ENCODE measurements around the gene IL2RG.

The IL2RG gene
- total RNA-seq = 1.5 to 12.8 (median 5.0) reads per million in 18 experiments

DNA sequence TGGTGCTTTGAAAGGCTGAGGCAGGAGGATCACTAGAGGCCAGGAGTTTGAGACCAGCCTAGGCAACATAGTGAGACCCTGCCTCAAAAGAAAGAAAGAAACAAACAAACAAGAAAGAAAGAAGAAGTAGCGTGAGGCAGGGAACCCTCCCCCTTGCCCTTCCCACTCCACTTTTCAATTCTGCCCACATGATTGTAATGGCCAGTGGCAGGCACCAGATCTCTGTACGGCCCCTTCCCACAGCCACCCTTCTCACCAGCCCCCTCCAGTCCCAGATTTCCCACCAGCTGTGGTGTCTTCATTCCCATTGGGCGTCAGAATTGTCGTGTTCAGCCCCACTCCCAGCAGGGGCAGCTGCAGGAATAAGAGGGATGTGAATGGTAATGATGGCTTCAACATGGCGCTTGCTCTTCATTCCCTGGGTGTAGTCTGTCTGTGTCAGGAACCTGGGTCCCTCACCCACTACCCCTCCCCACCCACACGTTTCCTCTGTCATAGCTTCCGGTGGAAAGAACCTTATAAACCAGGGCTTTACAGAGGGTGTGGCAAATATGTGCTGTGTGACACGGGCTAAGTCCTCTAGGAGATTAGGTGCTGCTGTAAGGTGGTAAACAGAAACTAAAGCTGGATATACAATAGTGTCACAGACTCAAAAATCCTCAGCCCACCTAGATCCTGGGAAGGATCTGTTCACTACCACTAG is at the start of gene IL2RG:
Gene IL2RG, minus strand, starts transcription at position 437 of the 703 bp plus-strand sequence. Its CDS starts 38 bp downstream, at position 399.
- DNase-seq = peak; percentile 56 to 69

DNA sequence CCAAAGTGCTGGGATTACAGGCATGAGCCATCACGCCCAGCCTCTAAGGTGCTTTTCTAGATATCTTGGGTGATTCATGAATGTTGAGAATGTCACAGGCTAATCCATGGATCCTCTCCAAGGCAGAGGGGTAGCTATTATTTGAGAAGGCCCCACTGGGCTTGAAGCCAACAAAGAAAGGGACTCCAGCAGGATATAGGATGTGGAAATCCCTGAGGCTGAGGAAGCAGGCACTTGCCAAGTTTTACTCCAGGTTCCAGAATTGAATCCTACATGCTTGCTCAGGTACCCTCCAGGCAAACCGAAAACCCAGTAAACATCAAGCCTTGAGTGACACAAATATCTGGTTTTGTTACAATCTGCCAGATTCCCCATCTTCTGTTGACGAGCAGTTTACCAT is 49.1 kb upstream of the IL2RG start:
- DNase-seq = no peak

DNA sequence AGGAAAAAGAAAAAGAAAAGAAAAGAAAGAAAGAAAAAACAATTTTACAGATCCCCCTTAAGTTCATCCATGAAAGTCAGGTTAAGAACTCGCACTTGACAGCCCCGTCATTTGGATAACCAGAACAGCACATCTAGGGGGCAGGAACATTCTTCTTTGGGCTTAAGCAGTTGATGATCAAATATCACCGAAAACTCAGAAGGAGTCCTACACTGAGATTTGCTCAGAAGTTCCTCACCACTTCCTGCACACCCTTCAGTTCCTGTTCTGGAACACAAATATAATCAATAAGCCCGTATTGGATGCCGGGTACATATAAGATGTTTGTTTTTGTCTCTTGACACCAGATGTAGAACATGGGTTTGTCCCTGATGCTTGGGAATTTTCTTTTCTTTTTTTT is 48.0 kb upstream of the IL2RG start:
- DNase-seq = no peak

DNA sequence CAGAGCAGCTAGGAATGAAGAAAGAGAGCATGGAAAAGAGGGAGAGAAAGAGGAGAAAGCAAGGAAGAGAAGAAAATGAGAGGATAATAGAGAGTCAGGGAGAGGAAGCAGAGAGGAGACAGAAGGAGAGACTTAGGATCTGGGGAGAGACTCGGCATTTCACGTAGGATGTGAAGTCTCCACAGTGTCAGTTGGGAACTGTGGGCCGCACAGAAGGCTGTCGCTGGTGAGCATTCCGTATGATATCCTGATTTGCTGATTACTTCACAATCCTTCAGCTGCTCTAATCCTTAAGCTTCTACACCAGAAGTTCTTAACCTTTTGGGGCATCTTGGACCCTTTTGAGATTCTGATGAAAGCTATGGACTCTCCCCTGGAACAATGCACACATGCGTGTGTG is 47.2 kb upstream of the IL2RG start:
- no peak for DNase-seq

DNA sequence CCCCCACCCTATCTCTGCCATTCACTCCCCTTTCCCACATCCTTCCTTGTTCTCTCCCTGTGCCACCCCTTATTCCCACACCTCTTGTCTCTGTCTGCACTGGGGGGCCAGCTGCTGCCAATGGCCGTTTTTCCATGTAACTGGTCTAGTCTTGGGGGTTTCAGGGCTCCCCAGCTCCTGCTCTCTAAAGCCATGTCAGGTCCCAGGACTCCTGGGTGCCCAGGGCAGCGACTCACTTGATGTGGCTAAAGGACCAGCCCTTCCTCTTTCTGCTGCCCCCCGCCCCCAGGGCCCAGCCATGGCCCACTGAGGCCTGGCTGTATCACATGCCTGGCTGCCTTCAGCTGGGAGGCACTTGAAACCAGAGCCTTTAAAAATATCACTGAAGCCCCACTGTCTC is 43.3 kb upstream of the IL2RG start:
- no peak for DNase-seq

DNA sequence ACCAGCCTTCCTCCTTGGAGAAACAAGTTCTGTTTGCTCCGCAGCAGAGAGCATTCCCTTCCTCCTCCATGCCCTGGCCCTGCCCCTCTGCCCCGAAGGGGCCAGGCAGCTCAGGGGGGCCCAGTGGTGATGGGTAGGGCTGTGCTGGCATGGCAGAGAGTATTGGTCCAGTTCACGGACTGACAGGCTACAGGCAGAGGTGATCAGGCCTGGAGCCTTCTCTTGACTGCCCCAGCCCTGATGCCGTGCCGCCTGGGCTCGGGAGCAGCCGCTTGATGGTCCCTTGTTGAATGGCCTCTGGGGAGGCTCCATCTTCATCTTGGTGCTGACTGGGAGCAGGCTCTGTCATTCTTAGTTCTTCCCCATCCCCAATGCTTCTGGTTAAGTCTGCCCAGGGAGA is 42.8 kb upstream of the IL2RG start:
- DNase-seq = no peak

DNA sequence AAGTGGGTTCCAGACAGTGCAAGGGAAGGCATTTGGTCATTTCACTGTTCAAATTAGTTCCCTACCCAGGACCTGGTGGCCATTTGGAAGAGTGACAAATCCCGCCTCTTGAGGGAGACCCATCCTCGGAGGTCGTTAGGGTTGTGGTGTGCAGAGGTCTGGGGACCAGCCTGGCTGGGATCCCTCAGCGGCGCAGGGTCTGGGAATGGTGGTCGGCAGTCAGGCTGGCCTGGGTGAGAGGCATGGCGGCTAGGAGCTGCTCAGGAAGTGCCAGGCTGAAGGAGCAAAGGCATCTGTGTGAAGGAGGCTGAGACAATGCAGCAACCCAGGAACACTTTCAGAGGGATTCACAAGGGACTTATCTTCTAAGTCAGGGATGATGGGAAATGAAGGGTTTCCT is 40.0 kb upstream of the IL2RG start:
- no peak for DNase-seq

DNA sequence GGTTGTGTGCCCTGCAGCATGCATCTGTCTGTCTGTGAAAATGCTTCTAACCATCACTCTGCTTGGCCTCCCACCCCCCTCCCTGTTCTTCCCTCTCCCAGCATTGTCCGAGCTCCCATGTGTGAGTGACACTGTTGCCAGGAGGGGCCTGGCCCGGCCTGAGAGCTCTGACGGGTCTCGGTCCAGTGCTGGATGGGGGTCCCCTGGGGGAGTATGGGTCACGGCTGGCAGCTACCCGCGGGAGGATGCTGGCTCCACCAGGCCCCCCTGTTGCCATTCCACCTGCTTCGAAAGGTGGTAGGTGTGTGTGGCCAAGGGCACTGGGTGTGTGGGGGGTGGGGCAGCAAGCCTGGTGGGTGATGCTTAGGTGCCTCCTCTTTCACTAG is 36.9 kb upstream of the IL2RG start:
- no peak for DNase-seq

DNA sequence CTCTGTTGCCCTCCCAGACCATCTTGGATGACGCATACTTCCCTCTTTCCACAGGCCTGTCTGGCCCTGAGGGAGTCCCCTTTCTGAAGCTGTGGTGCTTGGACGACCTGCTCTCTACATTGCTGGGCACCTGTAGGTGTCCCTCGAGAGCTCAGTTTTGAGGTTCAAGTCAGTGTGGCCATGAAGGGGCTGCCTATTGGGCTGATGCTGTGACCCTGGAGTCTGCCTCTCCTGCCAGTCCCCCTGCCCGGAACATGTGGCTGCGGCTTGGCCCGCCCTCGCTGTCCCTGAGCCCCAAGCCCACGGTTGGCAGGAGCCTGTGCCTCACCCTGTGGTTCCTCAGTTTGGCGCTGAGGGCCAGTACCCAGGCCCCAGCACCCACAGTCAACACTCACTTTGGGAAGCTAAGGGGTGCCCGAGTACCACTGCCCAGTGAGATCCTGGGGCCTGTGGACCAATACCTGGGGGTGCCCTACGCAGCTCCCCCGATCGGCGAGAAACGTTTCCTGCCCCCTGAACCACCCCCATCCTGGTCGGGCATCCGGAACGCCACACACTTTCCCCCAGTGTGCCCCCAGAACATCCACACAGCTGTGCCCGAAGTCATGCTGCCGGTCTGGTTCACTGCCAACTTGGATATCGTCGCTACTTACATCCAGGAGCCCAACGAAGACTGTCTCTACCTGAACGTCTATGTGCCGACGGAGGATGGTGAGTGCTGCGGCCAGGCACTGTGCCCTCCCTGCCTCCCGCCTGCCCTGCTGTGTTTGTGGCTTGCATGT is 36.3 kb upstream of the IL2RG start:
- DNase-seq = no peak

DNA sequence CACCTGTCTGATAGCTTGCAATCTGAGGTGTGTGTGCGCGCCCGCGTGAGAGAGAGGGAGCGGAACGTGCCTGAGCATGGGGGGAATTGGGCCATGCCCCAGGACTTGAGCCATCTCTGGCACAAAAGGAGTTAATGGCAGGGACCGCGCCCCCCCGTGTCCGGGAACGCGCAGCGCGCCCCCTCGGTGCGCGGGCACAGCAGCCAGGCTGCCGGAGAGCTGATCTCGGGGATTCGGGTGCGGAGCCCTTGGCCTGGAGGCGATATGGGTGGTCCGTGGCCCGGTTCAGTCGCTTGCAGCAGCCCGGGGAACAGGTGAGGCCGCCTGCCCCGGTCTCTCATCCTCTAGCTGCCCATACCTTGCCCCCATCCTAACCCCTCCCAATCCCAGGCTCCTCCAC is 33.3 kb upstream of the IL2RG start, which contains the start of gene NLGN3:
Gene NLGN3, plus strand, starts transcription at position 191 of the 400 bp plus-strand sequence. CDS start 2,909 bp downstream, outside the sequence.
- DNase-seq = no peak

DNA sequence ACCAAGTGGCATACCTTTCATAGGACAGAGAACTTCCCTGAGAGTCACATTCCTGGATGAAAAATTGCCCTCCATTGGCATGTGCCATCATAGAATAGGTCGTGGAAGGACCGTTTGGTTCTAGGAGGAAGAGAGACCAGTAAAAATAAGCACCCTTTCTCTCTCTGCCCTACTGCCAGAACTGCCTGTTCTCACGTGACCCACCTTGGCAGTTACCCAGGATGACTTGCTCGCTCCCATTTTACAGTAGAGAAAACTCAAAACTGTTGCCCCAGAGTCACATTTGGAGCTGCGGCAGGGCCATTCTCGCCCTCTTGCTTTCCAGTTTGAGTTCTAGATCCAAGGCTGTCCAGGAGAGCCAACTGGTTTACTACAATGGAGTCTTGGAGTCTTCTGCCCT is 32.1 kb upstream of the IL2RG start:
- DNase-seq = no peak

DNA sequence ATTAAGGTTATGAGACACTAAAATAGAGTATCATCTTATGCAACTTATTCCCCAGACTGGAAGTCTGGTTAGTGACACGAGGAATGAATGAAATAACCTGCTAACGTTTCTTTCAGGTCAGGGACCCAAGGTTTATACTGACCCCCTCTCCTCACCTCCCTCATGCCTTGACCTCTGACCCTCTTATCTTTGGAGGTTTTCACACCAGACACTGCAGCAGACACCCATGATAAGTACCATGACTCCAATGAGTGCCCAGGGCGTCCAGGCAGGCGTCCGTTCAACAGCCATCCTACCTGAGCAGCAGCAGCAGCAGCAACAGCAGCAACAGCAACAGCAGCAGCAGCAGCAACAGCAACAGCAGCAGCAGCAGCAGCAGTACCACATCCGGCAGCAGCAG is 29.1 kb upstream of the IL2RG start:
- no peak for DNase-seq

DNA sequence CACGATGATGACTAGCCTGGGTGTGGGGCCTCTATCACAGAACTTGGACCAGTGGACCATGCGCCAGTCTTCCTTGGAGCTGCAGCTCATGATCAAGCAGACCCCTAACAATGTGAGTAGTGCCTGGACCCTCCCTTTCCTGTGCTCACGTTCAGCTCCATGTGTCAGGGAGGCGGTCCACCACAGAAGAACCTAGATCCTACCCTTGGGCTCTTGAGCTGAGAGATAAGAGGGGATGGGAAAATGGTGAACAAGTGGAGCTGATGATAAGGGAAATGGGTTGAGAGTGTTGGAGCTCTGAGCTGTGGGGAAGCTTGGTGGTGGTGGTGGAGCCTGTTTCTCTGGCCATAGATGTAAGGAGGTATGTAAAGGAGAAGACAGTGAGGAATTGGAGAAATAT is 20.1 kb upstream of the IL2RG start:
- no peak for DNase-seq

DNA sequence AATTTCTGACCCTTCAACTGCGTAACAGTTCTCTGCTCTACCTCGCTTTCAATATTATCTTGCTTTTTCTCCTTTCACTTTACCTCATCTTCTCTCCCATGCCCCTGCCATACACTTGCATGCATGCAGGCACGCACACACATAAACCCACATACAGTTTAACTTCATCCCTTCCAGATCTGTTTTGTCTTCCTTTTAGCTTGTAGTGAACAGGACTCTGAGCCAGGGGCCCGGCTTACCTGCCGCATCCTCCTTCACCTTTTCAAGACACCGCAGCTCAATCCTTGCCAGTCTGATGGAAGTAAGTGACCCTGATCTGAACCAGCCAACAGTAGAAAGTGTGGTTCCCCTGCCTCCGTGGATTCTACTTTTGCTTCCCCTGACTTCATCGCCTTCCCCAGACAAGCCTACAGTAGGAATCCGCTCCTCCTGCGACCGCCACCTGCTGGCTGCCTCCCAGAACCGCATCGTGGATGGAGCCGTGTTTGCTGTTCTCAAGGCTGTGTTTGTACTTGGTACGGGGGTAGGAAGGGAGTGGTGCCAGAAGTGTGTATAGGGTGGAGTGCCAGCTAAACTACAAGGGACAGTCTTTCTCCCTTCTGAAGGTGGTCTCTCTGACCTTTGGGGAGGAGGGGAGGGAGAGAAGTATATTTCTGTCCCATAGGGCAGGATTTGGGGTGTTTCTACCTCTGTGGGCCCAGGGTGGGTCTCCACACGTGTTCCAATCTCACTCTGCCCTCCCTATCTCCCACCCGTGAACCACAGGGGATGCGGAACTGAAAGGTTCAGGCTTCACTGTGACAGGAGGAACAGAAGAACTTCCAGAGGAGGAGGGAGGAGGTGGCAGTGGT is 17.8 kb upstream of the IL2RG start:
- peak; percentile 64 to 68 for DNase-seq

DNA sequence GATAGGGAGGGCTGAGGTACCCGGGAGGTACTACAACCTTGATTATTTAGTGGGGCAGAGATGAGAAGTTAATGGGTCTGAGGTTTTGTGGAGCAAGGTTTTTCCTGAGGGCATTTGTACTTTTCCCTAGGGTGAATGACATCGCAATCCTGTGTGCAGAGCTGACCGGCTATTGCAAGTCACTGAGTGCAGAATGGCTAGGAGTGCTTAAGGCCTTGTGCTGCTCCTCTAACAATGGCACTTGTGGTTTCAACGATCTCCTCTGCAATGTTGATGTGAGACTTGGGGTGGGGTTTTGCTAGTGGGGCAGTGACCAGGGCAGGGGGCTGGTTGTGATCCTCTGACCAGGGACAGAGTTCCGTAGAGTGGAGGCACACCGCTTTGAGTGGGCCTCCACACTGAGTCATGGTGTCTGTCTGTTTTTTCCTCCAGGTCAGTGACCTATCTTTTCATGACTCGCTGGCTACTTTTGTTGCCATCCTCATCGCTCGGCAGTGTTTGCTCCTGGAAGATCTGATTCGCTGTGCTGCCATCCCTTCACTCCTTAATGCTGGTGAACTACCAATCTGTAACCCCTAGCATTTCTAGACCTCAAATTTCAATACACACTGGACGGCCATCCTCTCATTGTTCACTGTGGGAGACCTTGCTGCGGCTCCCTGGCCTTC is 16.9 kb upstream of the IL2RG start:
- DNase-seq = no peak

DNA sequence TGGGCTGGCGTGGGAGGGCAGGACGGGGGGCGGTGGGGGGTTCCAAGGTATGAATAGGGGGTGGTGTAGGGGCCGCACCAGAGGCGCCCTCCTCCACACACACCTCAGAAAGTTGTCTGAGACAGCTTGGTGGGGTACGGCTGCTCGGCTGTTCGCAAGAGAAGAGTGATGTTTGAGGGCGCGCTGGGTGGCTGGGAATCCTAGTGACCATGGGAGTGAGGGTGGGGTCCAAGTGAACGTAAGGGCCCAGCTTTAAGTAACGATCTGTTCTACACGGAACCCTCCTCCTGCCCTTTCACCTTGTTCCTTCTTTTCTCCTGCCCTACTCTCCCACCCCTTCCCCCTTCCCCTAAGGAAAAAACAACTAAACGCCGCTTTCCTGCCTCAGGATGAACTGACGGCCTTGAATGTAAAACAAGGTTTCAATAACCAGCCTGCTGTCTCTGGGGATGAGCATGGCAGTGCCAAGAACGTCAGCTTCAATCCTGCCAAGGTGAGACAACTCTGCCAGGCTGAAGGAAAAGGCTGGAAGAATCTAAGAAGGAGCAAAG is 7.7 kb upstream of the IL2RG start:
- no peak for DNase-seq

DNA sequence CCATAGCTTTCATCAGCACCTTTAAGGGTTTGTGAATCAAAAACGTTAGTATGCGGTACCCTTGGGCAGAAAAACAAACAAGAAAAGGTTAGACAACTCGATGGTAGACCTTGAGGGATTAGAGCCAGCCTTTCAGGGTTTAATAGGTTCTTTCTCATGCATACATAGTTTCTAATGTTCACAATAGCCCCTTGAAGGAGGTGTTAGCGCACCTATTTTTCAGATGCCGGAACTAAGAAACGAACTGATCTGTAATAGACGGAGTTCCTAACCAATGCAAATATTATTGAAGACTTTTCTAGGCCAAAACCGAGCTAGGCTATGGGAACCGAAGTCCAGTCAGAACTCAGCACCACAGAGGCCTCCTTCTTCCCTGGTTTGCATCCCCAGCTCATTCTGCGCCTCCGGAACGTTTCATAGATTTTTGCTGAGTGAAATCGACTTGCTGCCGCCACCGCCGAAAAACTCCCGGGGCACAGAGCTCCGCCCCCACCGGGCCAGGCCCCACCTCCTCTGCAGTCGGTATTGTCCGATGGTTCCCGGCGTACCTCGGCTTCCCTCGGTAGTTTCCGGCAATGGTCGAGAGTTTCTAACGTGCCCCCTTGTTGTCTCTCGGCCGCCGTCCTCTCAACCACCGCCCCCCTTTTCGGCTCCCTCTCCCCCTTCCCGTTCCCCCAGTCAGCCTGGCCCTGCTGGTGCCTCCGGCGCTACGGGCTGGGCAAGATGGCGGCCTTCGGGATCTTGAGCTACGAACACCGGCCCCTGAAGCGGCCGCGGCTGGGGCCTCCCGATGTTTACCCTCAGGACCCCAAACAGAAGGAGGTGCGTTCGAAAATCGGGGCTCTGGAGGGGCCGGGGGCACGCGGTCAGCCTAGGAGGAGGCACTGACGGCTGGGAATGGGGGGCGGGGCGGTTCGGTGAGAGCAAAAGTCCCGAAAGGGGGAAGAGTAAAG is 6.9 kb upstream of the IL2RG start, which contains the start of gene MED12:
Gene MED12, plus strand, starts transcription at position 565 of the 953 bp plus-strand sequence. Its CDS starts 159 bp downstream, at position 724.
- peak; percentile 73 to 81 for DNase-seq

DNA sequence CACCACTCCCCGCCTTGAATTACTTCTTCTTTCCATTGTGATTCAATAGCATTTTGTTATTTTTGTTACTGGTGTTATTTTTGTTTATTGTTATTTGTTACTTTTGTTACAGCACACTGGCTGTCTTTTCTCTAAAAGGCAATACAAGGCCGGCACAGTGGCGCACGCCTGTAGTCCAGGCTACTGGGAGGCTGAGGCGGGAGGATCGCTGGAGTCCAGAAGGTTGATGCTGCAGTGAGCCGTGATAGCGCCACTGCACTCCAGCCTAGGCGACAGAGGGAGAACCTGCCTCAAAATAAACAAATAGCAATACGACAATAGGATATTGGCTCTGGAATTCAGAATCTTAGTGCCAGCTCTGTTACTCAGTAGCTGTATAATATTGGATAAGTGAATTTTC is 6.0 kb upstream of the IL2RG start:
- DNase-seq = no peak

DNA sequence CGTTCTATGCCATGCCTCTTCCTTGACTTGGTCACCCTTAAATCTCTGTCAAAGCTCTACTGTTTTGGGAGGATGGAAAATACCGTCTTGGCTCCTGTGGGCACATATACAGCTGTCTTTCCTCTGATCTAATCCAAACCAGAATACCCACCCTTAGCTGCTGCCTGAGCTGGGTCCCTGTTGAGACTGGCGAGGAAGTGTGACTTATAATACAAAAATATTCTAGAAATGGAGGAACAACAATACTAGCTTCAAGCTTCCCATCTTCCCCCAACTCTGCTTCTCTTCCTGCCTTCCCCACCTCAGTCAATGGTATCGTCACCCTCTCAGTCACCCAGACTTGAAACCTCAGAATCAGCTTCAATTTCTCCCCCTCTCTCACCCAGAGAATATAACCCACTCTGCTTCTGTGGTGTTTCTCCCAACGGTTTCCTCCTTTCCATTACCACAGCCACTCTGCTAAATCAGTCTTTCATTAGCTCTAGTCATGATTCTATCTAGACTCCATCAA is 599 bp upstream of the IL2RG start:
- DNase-seq = no peak

DNA sequence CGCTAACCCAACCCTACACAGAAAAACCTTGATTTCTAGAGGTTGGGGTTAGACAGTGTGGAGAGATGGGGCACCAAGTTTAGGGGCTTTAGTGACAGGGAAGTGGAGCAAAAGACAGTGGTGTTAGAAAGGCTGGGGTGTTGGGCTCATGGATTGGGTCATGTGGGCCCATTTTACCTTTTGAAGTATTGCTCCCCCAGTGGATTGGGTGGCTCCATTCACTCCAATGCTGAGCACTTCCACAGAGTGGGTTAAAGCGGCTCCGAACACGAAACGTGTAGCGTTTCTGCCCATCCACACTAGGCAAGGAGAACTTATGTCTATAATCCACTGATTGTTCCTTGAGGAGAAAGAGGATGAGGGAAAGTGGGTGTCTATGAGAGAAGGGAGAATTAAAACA is 2.3 kb downstream of the IL2RG start:
- DNase-seq = no peak
